RWPE2 (cell line): ENCODE results near the gene ASCC1.

ENCODE experiments used
- ATAC-seq: fragments of 200-7000 bp; cut with Tn5 transposase; 3 replicates; pipeline ENCODE4 v1.9.1; 2021; ENCODE audit warnings: low read depth
- DNase-seq: peaks from one replicate; pipeline ENCODE4 v3.0.0-alpha.2; 2020; ENCODE audit warnings: low spot score
- H3K27ac ChIP-seq: fragments of 450-650 bp; 2 replicates; pipeline ENCODE4 v1.5.1; 2017; ENCODE audit warnings: mild to moderate bottlenecking; ENCODE audit not compliant: poor library complexity, severe bottlenecking
- H3K27me3 ChIP-seq: fragments of 250-450 bp; sonication (Bioruptor Pico); 2 replicates; pipeline ENCODE4 v1.5.1; 2021; ENCODE audit warnings: mild to moderate bottlenecking, moderate library complexity; ENCODE audit not compliant: insufficient read depth, poor library complexity, severe bottlenecking
- H3K36me3 ChIP-seq: fragments of 250-450 bp; sonication (Bioruptor Pico); 2 replicates; pipeline ENCODE4 v1.5.1; 2020; ENCODE audit warnings: low read depth, mild to moderate bottlenecking, moderate library complexity
- H3K4me1 ChIP-seq: fragments of 250-450 bp; sonication (Bioruptor Pico); 2 replicates; pipeline ENCODE4 v1.5.1; 2021; ENCODE audit warnings: mild to moderate bottlenecking, moderate library complexity; ENCODE audit not compliant: insufficient read depth, poor library complexity, severe bottlenecking
- H3K4me3 ChIP-seq: fragments of 250-450 bp; sonication (Bioruptor Pico); 2 replicates; pipeline ENCODE4 v1.5.1; 2021; ENCODE audit warnings: mild to moderate bottlenecking, moderate library complexity; ENCODE audit not compliant: severe bottlenecking
- H3K9me3 ChIP-seq: fragments of 250-450 bp; sonication (Bioruptor Pico); 2 replicates; pipeline ENCODE4 v1.5.1; 2021; ENCODE audit warnings: mild to moderate bottlenecking, moderate library complexity; ENCODE audit not compliant: severe bottlenecking
- CTCF ChIP-seq: fragments of 450-650 bp; IDR thresholded peaks from one replicate; pipeline ENCODE4 v1.5.1; 2017; ENCODE audit warnings: mild to moderate bottlenecking, moderate library complexity; ENCODE audit not compliant: poor library complexity, severe bottlenecking

ASCC1 gene

GRCh38 chr10:72088889-72089575, 127.0 kb downstream of the ASCC1 start:
- TF ChIP-seq CTCF: no peak
- Histone ChIP-seq H3K27me3 (peaks cover 25% of the 10 kb centered on the region), H3K4me3 (no peak overlapping the region), H3K36me3 (no peaks in the 10 kb centered on the region), H3K4me1 (no peaks in the 10 kb centered on the region), H3K27ac (no peak overlapping the region), H3K9me3 (no peaks in the 10 kb centered on the region)
- DNase-seq: no peak
- no peak for ATAC-seq

- H3K27me3 ChIP-seq: peaks cover 25% of the 10 kb centered on the region
Measured at GRCh38 chr10:72087969-72088888, 127.8 kb downstream of the ASCC1 start, which contains the start of gene SPOCK2. Gene SPOCK2 (minus strand): TSS chr10:72088551. CDS start chr10:72088328, 223 bp downstream.

GRCh38 chr10:72087392-72087968, 128.6 kb downstream of the ASCC1 start:
- peak overlapping the region; percentile 7 for H3K4me3 ChIP-seq
- DNase-seq: peak; percentile 36

More at GRCh38 chr10:72087969-72088888, 127.8 kb downstream of the ASCC1 start, which contains the start of gene SPOCK2:
- Histone ChIP-seq H3K4me1 (no peaks in the 10 kb centered on the region), H3K9me3 (no peaks in the 10 kb centered on the region), H3K4me3 (peak within 1 kb of the TSS; percentile 7), H3K36me3 (no peaks in the 10 kb centered on the region), H3K27ac (no peak within 1 kb of the TSS)
- no peak for TF ChIP-seq CTCF
- DNase-seq (peak; percentile 47), ATAC-seq (no peak)

More at GRCh38 chr10:72087392-72087968, 128.6 kb downstream of the ASCC1 start:
- H3K27ac ChIP-seq: no peak overlapping the region
- no peaks in the 10 kb centered on the region for H3K36me3 ChIP-seq
- peak; percentile 43; the same call in 1 of the 3 replicates for ATAC-seq
- no peaks in the 10 kb centered on the region for H3K9me3 ChIP-seq
- peaks cover 25% of the 10 kb centered on the region for H3K27me3 ChIP-seq
- no peaks in the 10 kb centered on the region for H3K4me1 ChIP-seq
- TF ChIP-seq CTCF: no peak
